Fibroblast of skin of abdomen (primary cell): ENCODE data around the gene OBP2B.
"Not testable (repeated sequence)": the region's sequence is repeated elsewhere in the genome, so short reads cannot be mapped to it uniquely, and the experiment has no call there.

ENCODE experiments used
- DNase-seq: peaks from one replicate; pipeline ENCODE4 v3.0.0-alpha.2; 2013

The OBP2B gene

GRCh38 chr9:133221177-133221809 lies 12.2 kb upstream of the OBP2B start:
- DNase-seq: no peak

DNA sequence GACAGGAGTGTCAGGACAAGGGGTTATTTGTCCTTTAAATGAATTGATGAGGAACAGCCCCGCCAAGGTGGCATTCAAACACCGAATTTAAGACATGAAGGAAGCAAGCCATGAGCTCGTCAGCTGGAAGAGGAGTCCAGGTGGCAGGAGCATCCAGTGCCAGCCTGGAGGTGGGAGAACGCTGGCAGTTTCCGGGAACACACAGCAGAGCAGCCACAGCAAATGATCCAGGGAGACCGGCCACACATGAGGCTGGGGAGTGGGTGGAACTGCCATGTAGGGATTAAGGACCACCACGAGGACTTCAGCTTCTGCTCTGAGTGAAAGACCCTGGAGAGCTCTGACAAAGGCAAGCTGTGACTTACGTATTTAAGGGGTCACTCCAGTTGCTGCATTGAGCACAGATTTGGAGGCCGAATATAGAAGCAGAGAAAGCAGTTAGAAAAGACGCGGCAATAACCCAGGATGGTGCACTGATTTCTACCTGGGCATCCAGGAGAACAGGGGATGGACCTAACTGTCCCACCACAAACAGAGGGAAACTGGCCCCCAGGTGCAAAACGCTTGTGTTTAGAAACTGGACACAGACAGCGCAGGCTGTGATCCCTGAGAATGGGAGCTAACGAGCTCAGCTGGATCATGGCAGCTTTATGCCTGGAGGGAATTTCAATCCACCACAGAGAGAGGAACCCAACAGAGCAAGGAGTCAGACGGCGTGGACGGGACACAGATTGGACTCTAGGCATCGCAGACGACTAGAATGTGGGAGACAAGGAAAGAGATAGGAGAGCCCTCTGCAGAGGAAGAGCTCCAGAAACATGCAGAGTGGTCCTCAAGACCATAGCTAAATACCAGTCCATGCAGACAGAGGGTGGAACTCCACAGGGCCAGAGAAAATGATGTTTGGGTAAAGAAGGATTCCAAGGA lies 9.3 kb upstream of the OBP2B start:
- DNase-seq: not testable (repeated sequence)

DNA sequence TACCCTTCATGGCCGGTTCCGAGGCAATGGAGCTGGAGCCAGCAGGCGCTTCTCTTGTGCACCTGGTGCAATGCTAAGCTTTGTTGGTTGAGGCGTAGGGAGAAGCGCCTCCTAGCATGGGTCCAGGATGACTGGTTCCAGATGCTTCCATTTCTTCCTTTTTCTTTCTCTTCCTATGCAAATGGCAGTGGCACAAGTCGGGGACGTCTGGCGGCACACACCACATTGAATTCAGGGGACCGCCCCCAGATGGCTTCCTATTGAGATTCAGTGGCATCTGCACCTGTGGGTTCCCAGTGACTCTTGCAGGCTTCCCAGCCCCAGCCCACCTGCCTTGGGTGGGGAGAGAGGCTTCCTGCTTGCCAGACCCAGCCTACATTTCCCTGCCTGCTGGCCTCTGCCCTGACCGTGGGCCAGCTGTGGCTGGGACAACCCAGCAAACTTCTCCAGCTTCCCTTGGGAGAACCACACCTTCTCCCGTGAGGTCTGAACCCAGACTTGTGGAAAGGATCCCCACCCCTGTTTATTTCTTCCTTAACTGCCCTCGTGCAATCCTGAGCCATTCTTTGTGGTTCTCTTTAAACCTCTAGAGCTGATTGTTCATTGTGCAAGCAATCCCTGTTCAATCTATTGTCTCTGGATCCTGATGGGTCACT lies 8.4 kb upstream of the OBP2B start:
- DNase-seq: not testable (repeated sequence)

- DNase-seq: not testable (repeated sequence)
These were observed 5.2 kb upstream of the OBP2B start for GRCh38 chr9:133214276-133214675.

- DNase-seq: no peak
These were observed 1.6 kb upstream of the OBP2B start for GRCh38 chr9:133210609-133211008.

- DNase-seq: no peak
These were observed 1.1 kb upstream of the OBP2B start for GRCh38 chr9:133210202-133210532.

GRCh38 chr9:133209327-133210201 lies 514 bp upstream of the OBP2B start:
- DNase-seq: not testable (repeated sequence)

- DNase-seq: not testable (repeated sequence)
These were observed 725 bp downstream of the OBP2B start for GRCh38 chr9:133208171-133208879.

DNA sequence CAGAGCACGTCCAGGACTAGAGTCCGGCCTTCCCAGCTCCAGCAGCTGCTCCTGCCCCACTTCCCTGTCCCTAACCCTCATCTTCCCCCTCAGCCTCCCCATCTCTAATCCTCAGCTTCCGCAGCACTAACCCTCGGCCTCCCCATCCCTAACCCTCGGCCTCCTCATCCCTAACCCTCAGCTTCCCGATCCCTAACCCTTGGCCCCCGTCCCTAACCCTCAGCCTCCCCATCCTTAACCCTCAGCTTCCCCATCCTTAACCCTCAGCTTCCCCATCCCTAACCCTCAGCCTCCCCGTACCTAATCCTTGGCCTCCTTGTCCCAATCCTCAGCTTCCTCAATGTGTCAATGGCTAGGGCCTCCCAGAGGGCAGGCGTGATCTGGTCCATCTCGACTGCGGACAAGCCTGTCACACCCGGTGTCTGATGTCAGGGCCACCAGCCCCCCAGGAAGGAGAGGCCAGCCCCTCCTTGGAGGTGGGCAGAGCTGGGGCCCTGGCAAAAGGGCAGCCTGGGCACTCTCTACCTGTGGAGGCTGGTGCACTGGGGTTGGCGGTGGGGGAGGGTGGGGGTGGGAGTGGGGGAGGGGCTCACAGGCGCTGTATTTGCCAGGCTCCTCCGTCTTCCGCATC lies 1.4 kb downstream of the OBP2B start:
- DNase-seq: no peak

DNA sequence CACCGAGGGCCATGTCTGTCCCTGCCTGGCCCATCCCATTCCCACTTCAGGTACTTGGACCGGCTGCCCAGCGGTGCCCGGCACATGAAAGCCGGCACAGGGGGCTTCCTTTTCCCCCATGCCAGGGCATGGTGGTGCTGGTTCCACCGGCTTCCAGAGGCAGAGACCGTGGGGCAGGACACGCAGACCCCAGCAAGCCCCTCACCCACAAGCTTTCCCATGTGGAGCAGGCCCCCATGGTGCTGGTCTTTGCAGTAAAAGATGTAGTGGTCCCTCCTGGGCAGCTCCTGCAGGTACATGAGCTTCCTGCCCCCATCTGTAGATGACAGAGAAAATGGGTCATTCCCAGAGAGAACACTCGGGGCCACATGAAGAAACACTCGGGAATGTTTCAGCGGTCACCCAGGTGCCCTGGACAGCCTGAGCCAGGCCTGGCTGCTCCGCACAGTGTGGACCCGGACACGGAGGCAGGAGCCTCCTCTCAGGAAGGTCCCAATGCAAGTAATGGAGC lies 2.0 kb downstream of the OBP2B start:
- DNase-seq: no peak

GRCh38 chr9:133205996-133206931 lies 2.8 kb downstream of the OBP2B start:
- DNase-seq: no peak

GRCh38 chr9:133205481-133205887 lies 3.6 kb downstream of the OBP2B start:
- DNase-seq: not testable (repeated sequence)

GRCh38 chr9:133204993-133205336 lies 4.1 kb downstream of the OBP2B start:
- no peak for DNase-seq

- DNase-seq: no peak
These were observed 4.6 kb downstream of the OBP2B start for GRCh38 chr9:133204335-133204992.

GRCh38 chr9:133203506-133204075 lies 5.5 kb downstream of the OBP2B start:
- DNase-seq: no peak

DNA sequence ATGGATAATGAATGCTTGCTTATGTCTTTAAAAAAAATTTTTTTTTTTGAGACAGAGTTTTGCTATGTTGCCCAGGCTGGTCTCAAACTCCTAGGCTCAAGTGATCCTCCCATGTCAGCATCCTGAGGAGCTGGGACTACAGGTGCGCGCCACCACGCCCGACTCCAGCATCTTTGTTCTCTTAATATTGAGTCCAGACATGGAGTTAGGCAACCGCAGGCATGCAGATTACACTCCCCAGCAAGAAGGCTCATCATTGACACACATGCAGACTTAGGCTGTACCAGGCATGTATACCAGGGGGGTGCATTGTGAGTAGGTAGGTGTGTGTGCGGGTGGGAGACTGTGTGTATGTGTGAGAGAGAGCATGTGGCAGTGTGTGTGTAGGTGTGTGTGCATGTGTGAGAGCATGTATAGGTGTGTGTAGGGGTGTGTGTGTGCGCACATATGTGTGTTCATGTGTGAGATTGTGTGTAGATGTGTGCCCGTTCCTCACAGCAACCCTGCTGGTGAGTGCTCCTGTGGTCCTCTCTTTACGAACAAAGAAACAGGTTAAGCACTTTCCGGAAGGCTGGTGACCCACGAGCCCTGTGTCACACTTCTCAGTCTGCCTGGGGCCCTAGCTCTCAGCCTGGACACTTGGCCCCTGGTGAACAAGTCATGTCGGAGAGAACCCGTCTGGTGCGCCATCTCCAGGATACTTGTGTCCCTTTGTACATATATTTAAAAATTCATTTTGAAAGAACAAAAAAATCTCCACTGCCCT lies 6.2 kb downstream of the OBP2B start:
- no peak for DNase-seq

- no peak for DNase-seq
These were observed 6.9 kb downstream of the OBP2B start for GRCh38 chr9:133202145-133202513.

DNA sequence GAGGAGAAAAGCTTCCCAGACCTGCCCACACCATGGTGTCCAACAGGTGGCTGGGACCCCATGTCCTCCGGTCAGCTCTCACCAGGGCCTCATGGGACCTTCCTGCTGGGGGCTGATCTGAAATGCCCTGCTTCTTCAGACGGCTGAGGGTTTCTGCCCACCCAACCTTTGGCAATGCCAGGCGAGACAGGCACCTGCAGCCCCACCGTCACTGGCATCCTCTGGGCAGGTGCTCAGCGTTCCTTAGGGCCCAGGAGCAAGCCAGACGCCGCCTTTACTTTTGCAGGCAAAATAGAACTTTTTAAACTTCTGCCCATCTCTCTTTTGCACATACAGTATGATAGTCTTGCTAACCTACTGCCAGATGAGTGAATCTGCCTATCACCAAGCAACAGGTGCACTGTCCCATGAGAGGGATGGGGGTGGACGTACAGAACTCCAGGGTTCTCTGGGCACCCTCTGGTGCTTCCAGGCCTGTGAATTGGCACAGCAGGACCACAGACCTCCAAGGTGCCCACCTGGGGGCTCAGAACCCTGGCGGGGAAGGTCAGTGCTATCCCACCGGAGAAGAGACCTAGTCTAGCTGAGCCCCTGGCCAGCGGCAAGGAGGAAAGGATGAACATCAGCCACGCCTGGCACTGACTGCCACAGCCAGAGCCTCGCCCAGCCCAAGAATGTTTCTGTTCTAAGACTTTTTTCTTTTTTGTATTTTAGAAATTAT lies 7.5 kb downstream of the OBP2B start:
- no peak for DNase-seq
